HG03045 (cell line): ENCODE measurements around the gene VILL.

Experiments used
- ATAC-seq: cut with Tn5 transposase; IDR thresholded peaks from one replicate; pipeline ENCODE4 v1.9.1; 2021; ENCODE audit warnings: mild to moderate bottlenecking, moderate library complexity; ENCODE audit not compliant: unreplicated experiment

The VILL gene

GRCh38 chr3:37999836-38000235 is 9.2 kb downstream of the VILL start:
- no peak for ATAC-seq

- no peak for ATAC-seq
Observed at GRCh38 chr3:38000242-38000916, 9.8 kb downstream of the VILL start.

GRCh38 chr3:38000965-38001455 is 10.4 kb downstream of the VILL start:
- no peak for ATAC-seq

GRCh38 chr3:38001456-38002081 is 11.0 kb downstream of the VILL start:
- no peak for ATAC-seq

- ATAC-seq, result no peak
Observed at GRCh38 chr3:38002291-38002876, 11.8 kb downstream of the VILL start.

GRCh38 chr3:38002940-38003339 is 12.4 kb downstream of the VILL start:
- ATAC-seq, result no peak

- ATAC-seq, result no peak
Observed at GRCh38 chr3:38003371-38003816, 12.8 kb downstream of the VILL start.

GRCh38 chr3:38003817-38004414 is 13.3 kb downstream of the VILL start:
- no peak for ATAC-seq

GRCh38 chr3:38004415-38005075 is 14.0 kb downstream of the VILL start:
- ATAC-seq, result no peak

- ATAC-seq, result no peak
Observed at GRCh38 chr3:38005076-38006020, 14.8 kb downstream of the VILL start.

GRCh38 chr3:38006031-38006430 is 15.4 kb downstream of the VILL start:
- no peak for ATAC-seq

GRCh38 chr3:38006445-38006995 is 15.9 kb downstream of the VILL start:
- no peak for ATAC-seq

GRCh38 chr3:38007754-38008090 is 17.1 kb downstream of the VILL start:
- ATAC-seq, result no peak

GRCh38 chr3:38008191-38008701 is 17.7 kb downstream of the VILL start:
- no peak for ATAC-seq

- ATAC-seq, result no peak
Observed at GRCh38 chr3:38008971-38009580, 18.5 kb downstream of the VILL start.

GRCh38 chr3:38009807-38010591 is 19.4 kb downstream of the VILL start:
- ATAC-seq, result no peak

- no peak for ATAC-seq
Observed at GRCh38 chr3:38011111-38011510, 20.5 kb downstream of the VILL start.

- no peak for ATAC-seq
Observed at GRCh38 chr3:38015485-38015884, 24.9 kb downstream of the VILL start.
